Gastroesophageal sphincter (tissue), 3 donors: ENCODE data around the gene TIAM2.

Experiments
- CTCF ChIP-seq, 4 experiments: fragments of 200-600 bp in 2 of 4; fragments of 450-650 bp in 2 of 4; sonication (generic) in 1 of 4; IDR thresholded peaks; one replicate each; pipeline ENCODE4 v1.5.1; 2017 to 2019; ENCODE audit warnings: antibody characterized with exemption in 4 of 4, mild to moderate bottlenecking in 2 of 4, moderate library complexity in 2 of 4
- EP300 ChIP-seq: sonication (generic); formaldehyde crosslinking; IDR thresholded peaks from one replicate; pipeline ENCODE4 v1.6.1; 2017; ENCODE audit warnings: antibody characterized with exemption, mild to moderate bottlenecking
- POLR2A ChIP-seq, 2 donors: fragments of 450-650 bp; IDR thresholded peaks; one replicate each; pipeline ENCODE4 v1.6.1; 2017; ENCODE audit warnings: antibody characterized with exemption in 2 of 2, mild to moderate bottlenecking in 2 of 2, moderate library complexity in 1 of 2
- POLR2AphosphoS5 ChIP-seq: sonication (generic); formaldehyde crosslinking; IDR thresholded peaks from one replicate; pipeline ENCODE4 v1.6.1; 2017; ENCODE audit warnings: antibody characterized with exemption

DNA sequence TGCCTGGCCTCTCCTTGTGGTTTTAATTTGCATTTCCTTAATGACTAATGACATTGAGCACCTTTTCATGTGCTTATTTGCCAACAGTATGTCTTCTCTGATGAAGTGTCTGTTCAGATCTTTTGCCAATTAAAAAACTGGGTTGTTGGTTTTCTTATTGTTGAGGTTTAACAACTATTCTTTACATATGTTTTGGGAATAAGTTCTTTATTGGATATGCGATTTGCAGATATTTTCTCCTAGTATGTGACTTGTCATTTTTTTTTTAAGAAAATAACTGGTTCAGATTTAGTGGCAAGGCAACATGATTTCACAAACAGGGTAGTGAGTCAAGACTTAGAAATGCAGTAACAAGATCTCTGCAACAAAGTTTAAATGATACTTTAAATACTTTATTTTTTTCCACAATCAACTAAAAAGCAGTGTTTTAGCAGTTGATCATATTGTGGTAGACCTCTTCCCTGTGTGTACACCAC is 67.8 kb downstream of the TIAM2 start:
- TF ChIP-seq CTCF (IDR thresholded peaks at IDR 0.05) (no peak), EP300 (no peak), POLR2AphosphoS5 (no peak), POLR2A (IDR thresholded peaks at IDR 0.05) (no peak)
